GM23338 (cell line): Measurements from ENCODE around the gene PGM1. TPM values are rescaled to one million over a fixed set of nuclear protein-coding genes. Genes with fewer than 3 reads are reported as not detected.
A peak's percentile ranks its signal among the peaks of the same experiment; 100 is the strongest.

Experiments used
- ATAC-seq: fragments of 200-7000 bp; cut with Tn5 transposase; 3 replicates; pipeline ENCODE4 v1.9.1; 2020
- DNase-seq: peaks from one replicate; pipeline ENCODE4 v3.0.0-alpha.2; 2015; ENCODE audit warnings: low spot score
- H2AFZ ChIP-seq: fragments of 200-600 bp; sonication (generic); 2 replicates; pipeline ENCODE4 v1.8.0; 2016; ENCODE audit warnings: antibody characterized with exemption, mild to moderate bottlenecking, moderate library complexity
- H3F3A ChIP-seq: fragments of 200-600 bp; sonication (generic); replicated peaks from 2 replicates; pipeline ENCODE4 v1.8.0; 2017; ENCODE audit warnings: antibody characterized with exemption, mixed run types, low read depth
- H3K27ac ChIP-seq: fragments of 200-600 bp; sonication (generic); 2 replicates; pipeline ENCODE4 v1.6.1; 2016; ENCODE audit warnings: low read depth
- H3K27me3 ChIP-seq: fragments of 200-600 bp; sonication (generic); 2 replicates; pipeline ENCODE4 v1.8.0; 2016; ENCODE audit warnings: mild to moderate bottlenecking, mixed run types, moderate library complexity; ENCODE audit not compliant: insufficient read depth
- H3K36me3 ChIP-seq: fragments of 200-600 bp; sonication (generic); 2 replicates; pipeline ENCODE4 v1.8.0; 2016; ENCODE audit warnings: mild to moderate bottlenecking; ENCODE audit not compliant: insufficient read depth
- H3K4me1 ChIP-seq: fragments of 200-600 bp; sonication (generic); 2 replicates; pipeline ENCODE4 v1.8.0; 2016; ENCODE audit warnings: mild to moderate bottlenecking, moderate library complexity; ENCODE audit not compliant: insufficient read depth
- H3K4me2 ChIP-seq: fragments of 200-600 bp; sonication (generic); 2 replicates; pipeline ENCODE4 v1.7.1; 2017; ENCODE audit warnings: mixed run types
- H3K4me3 ChIP-seq: fragments of 200-600 bp; sonication (generic); 2 replicates; pipeline ENCODE4 v1.6.1; 2016; ENCODE audit warnings: mixed run types
- H3K79me2 ChIP-seq: fragments of 200-600 bp; sonication (generic); replicated peaks from 2 replicates; pipeline ENCODE4 v1.8.0; 2017; ENCODE audit warnings: mild to moderate bottlenecking; ENCODE audit not compliant: insufficient read depth
- H3K9me2 ChIP-seq: fragments of 200-600 bp; sonication (generic); 2 replicates; pipeline ENCODE4 v1.8.0; 2017; ENCODE audit not compliant: insufficient read depth
- H4K20me1 ChIP-seq: fragments of 200-600 bp; sonication (generic); replicated peaks from 2 replicates; pipeline ENCODE4 v1.8.0; 2017; ENCODE audit warnings: mild to moderate bottlenecking; ENCODE audit not compliant: insufficient read depth
- H3K27ac Mint-ChIP-seq: 2 replicates; pipeline ENCODE4 v1.8.0; 2020; ENCODE audit warnings: inconsistent platforms, mild to moderate bottlenecking, moderate library complexity, mixed read lengths
- H3K27me3 Mint-ChIP-seq: 3 replicates; pipeline ENCODE4 v1.8.0; 2022; ENCODE audit warnings: low read depth, mild to moderate bottlenecking, moderate library complexity, mixed read lengths, inconsistent platforms; ENCODE audit not compliant: insufficient read depth, poor library complexity
- H3K36me3 Mint-ChIP-seq: 3 replicates; pipeline ENCODE4 v1.8.0; 2021; ENCODE audit warnings: low read depth, mild to moderate bottlenecking, inconsistent platforms, moderate library complexity, mixed read lengths
- H3K4me1 Mint-ChIP-seq: 3 replicates; pipeline ENCODE4 v1.8.0; 2020; ENCODE audit warnings: mild to moderate bottlenecking, inconsistent platforms, mixed read lengths
- H3K4me3 Mint-ChIP-seq: 3 replicates; pipeline ENCODE4 v1.8.0; 2021; ENCODE audit warnings: moderate library complexity, mild to moderate bottlenecking, inconsistent platforms, mixed read lengths
- H3K9me3 Mint-ChIP-seq: 3 replicates; pipeline ENCODE4 v1.8.0; 2020; ENCODE audit warnings: moderate library complexity, mild to moderate bottlenecking, inconsistent platforms, mixed read lengths
- CTCF ChIP-seq, 2 experiments: fragments of 200-600 bp in 1 of 2; sonication (generic) in 1 of 2; conservative IDR thresholded peaks; 2 replicates each; pipeline versions ENCODE4 v1.5.1 to v1.6.1; 2016 to 2017; ENCODE audit warnings: antibody characterized with exemption in 2 of 2, low read depth in 2 of 2, mild to moderate bottlenecking in 2 of 2, moderate library complexity in 1 of 2
- ETS1 ChIP-seq: IDR thresholded peaks from 2 replicates; pipeline ENCODE4 v1.6.1; 2016; ENCODE audit warnings: antibody characterized with exemption
- EZH2 ChIP-seq: fragments of 200-600 bp; sonication (generic); IDR thresholded peaks from one replicate; pipeline ENCODE4 v1.8.0; 2017; ENCODE audit warnings: antibody characterized with exemption, mild to moderate bottlenecking, low read depth; ENCODE audit not compliant: unreplicated experiment
- JUNB ChIP-seq: IDR thresholded peaks from one replicate; pipeline ENCODE4 v1.6.1; 2016; ENCODE audit warnings: antibody characterized with exemption; ENCODE audit not compliant: unreplicated experiment
- POLR2AphosphoS5 ChIP-seq: IDR thresholded peaks from 2 replicates; pipeline ENCODE4 v1.6.1; 2016; ENCODE audit warnings: antibody characterized with exemption, low read depth
- REST ChIP-seq: IDR thresholded peaks from one replicate; pipeline ENCODE4 v1.6.1; 2018; ENCODE audit warnings: antibody characterized with exemption; ENCODE audit not compliant: unreplicated experiment
- ZNF114 ChIP-seq: fragments of 250-450 bp; sonication (Bioruptor Pico); IDR thresholded peaks from 2 replicates; pipeline ENCODE4 v1.5.0; 2020; ENCODE audit warnings: mild to moderate bottlenecking, moderate library complexity
- polyA plus RNA-seq: library from polyadenylated mRNA; unstranded; fragments of >200 nt; fragmentation: Nextera tagmentation; extraction: Ambion mirVana; gene quantifications from 2 replicates; pipeline ENCODE4 v1.2.1, GENCODE V29; 2016
- total RNA-seq: library from RNA; depleted of rRNA; stranded (reverse); fragments of >200 nt; shearing (Covaris generic); gene quantifications from 2 replicates; pipeline ENCODE4 v1.2.3, GENCODE V29; 2014

Gene PGM1
- total and polyA plus RNA-seq, 2 experiments from 2014 or later = 20.9 to 71.9 TPM

- no peaks in the 10 kb centered on the region for H3K36me3 Mint-ChIP-seq
- H3K27me3 ChIP-seq = no peaks in the 10 kb centered on the region
- H3K4me1 Mint-ChIP-seq = peaks cover 16% of the 10 kb centered on the region
- ATAC-seq (no peak), DNase-seq (no peak)
- no peak overlapping the region for H3K27ac Mint-ChIP-seq
- H3K79me2 ChIP-seq = no peaks in the 10 kb centered on the region
- no peak overlapping the region for H3K27ac ChIP-seq
- H3K4me3 Mint-ChIP-seq = no peak overlapping the region
- no peaks in the 10 kb centered on the region for H4K20me1 ChIP-seq
- H2AFZ ChIP-seq = no peak overlapping the region
- H3K4me1 ChIP-seq = no peaks in the 10 kb centered on the region; the same call in 1 of the 2 replicates
- H3K9me3 Mint-ChIP-seq = no peaks in the 10 kb centered on the region
- no peaks in the 10 kb centered on the region for H3K9me2 ChIP-seq
- no peaks in the 10 kb centered on the region; the same call in 1 of the 2 replicates for H3K36me3 ChIP-seq
- peaks cover 6% of the 10 kb centered on the region for H3K27me3 Mint-ChIP-seq
- TF ChIP-seq REST = no peak
- no peak for TF ChIP-seq CTCF (conservative IDR thresholded peaks at IDR 0.05; ENCODE audit: low read depth in 2 of 2)
- TF ChIP-seq EZH2 = no peak
- no peak for TF ChIP-seq ZNF114
- no peak for TF ChIP-seq POLR2AphosphoS5
- TF ChIP-seq JUNB = no peak
- no peak for TF ChIP-seq ETS1
- no peak overlapping the region for H3K4me3 ChIP-seq
- 0 out of 2 replicates have a peak, but pooled peaks cover 5% of the 10 kb centered on the region for H3F3A ChIP-seq
- H3K4me2 ChIP-seq = no peak overlapping the region
Measured at GRCh38 chr1:63664742-63665141, 71.5 kb downstream of the PGM1 start.

GRCh38 chr1:63665410-63665809 lies 72.2 kb downstream of the PGM1 start:
- peaks cover 16% of the 10 kb centered on the region for H3K4me1 Mint-ChIP-seq

More at GRCh38 chr1:63665410-63665809, 72.2 kb downstream of the PGM1 start:
- ATAC-seq (no peak), DNase-seq (no peak)
- H3K4me1 ChIP-seq = no peaks in the 10 kb centered on the region; the same call in 1 of the 2 replicates
- no peak overlapping the region for H2AFZ ChIP-seq
- no peak for TF ChIP-seq ETS1
- Mint-ChIP-seq H3K27ac (no peak overlapping the region), H3K4me3 (no peak overlapping the region), H3K27me3 (peaks cover 8% of the 10 kb centered on the region), H3K9me3 (no peaks in the 10 kb centered on the region), H3K36me3 (no peaks in the 10 kb centered on the region)
- H3F3A ChIP-seq = 0 out of 2 replicates have a peak, but pooled peaks cover 5% of the 10 kb centered on the region
- no peaks in the 10 kb centered on the region; the same call in 1 of the 2 replicates for H3K36me3 ChIP-seq
- H4K20me1 ChIP-seq = no peaks in the 10 kb centered on the region
- H3K79me2 ChIP-seq = no peaks in the 10 kb centered on the region
- no peaks in the 10 kb centered on the region for H3K27me3 ChIP-seq
- H3K9me2 ChIP-seq = no peaks in the 10 kb centered on the region
- peak overlapping the region; percentile 8; the same call in 1 of the 2 replicates for H3K4me2 ChIP-seq
- no peak overlapping the region for H3K4me3 ChIP-seq
- no peak overlapping the region for H3K27ac ChIP-seq
